Measurements from ENCODE around the gene ZBTB47. TPM values are rescaled to one million over a fixed set of nuclear protein-coding genes. Genes with fewer than 3 reads are reported as not detected.

Gene ZBTB47
- polyA plus RNA-seq, 1 donor from 2014 or later = 4.8 TPM

GRCh38 chr3:42637001-42637400, 16.5 kb upstream of the ZBTB47 start:
- Histone ChIP-seq H3K36me3 (ENCODE audit: insufficient read depth, low read length) (peaks cover 15% of the 10 kb centered on the region), H4K20me1 (ENCODE audit: insufficient read depth) (no peaks in the 10 kb centered on the region), H3K79me2 (replicated peaks; ENCODE audit: insufficient read depth, low read length) (no peaks in the 10 kb centered on the region), H3F3A (ENCODE audit: insufficient read depth, low read length, poor library complexity, severe bottlenecking) (no peaks in the 10 kb centered on the region), H2AFZ (ENCODE audit: low read depth, low read length) (no peak overlapping the region), H3K9me3 (ENCODE audit: low read length) (no peaks in the 10 kb centered on the region), H3K27me3 (ENCODE audit: insufficient read depth, low read depth, low read length) (no peaks in the 10 kb centered on the region), H3K27ac (ENCODE audit: low read length) (no peak overlapping the region), H3K4me3 (ENCODE audit: low read length) (no peak overlapping the region), H3K9me2 (ENCODE audit: insufficient read depth, low read length) (no peaks in the 10 kb centered on the region), H3K9ac (ENCODE audit: low read length) (no peak overlapping the region), H3K4me2 (ENCODE audit: low read length) (no peak overlapping the region)
- TF ChIP-seq EP300 (conservative IDR thresholded peaks at IDR 0.05; ENCODE audit: poor library complexity, severe bottlenecking) = no peak
- no peak for TF ChIP-seq EZH2 (IDR thresholded peaks at IDR 0.05; ENCODE audit: borderline replicate concordance, insufficient read depth, low read length, poor library complexity, severe bottlenecking)
- TF ChIP-seq RAD21 (conservative IDR thresholded peaks at IDR 0.05) = no peak
- no peak for TF ChIP-seq SMC3 (conservative IDR thresholded peaks at IDR 0.05; ENCODE audit: poor library complexity)
- TF ChIP-seq POLR2AphosphoS5 (IDR thresholded peaks at IDR 0.05) = no peak
- no peak for TF ChIP-seq CTCF (IDR thresholded peaks at IDR 0.05; ENCODE audit: poor library complexity, severe bottlenecking)
- no peak for TF ChIP-seq MXI1 (conservative IDR thresholded peaks at IDR 0.05; ENCODE audit: poor library complexity, severe bottlenecking)
- TF ChIP-seq, protein P1, sequence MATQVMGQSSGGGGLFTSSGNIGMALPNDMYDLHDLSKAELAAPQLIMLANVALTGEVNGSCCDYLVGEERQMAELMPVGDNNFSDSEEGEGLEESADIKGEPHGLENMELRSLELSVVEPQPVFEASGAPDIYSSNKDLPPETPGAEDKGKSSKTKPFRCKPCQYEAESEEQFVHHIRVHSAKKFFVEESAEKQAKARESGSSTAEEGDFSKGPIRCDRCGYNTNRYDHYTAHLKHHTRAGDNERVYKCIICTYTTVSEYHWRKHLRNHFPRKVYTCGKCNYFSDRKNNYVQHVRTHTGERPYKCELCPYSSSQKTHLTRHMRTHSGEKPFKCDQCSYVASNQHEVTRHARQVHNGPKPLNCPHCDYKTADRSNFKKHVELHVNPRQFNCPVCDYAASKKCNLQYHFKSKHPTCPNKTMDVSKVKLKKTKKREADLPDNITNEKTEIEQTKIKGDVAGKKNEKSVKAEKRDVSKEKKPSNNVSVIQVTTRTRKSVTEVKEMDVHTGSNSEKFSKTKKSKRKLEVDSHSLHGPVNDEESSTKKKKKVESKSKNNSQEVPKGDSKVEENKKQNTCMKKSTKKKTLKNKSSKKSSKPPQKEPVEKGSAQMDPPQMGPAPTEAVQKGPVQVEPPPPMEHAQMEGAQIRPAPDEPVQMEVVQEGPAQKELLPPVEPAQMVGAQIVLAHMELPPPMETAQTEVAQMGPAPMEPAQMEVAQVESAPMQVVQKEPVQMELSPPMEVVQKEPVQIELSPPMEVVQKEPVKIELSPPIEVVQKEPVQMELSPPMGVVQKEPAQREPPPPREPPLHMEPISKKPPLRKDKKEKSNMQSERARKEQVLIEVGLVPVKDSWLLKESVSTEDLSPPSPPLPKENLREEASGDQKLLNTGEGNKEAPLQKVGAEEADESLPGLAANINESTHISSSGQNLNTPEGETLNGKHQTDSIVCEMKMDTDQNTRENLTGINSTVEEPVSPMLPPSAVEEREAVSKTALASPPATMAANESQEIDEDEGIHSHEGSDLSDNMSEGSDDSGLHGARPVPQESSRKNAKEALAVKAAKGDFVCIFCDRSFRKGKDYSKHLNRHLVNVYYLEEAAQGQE (IDR thresholded peaks at IDR 0.05; ENCODE audit: borderline replicate concordance) = no peak
- TF ChIP-seq TAF1 (IDR thresholded peaks at IDR 0.05; ENCODE audit: low read depth) = no peak

DNA sequence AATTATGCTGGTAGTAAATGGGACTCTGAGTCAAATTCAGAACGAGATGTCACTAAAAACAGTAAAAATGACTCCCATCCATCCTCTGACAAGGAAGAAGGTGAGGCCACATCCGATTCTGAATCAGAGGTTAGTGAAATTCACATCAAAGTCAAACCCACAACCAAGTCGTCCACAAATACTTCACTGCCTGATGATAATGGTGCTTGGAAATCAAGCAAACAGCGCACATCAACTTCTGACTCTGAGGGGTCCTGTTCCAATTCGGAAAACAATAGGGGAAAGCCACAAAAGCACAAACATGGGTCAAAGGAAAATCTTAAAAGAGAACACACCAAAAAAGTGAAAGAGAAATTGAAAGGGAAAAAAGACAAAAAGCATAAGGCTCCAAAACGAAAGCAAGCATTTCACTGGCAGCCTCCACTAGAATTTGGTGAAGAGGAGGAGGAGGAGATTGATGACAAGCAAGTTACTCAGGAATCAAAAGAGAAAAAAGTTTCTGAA, 15.1 kb upstream of the ZBTB47 start:
- H4K20me1 ChIP-seq (ENCODE audit: insufficient read depth) = no peaks in the 10 kb centered on the region
- H3K27me3 ChIP-seq (ENCODE audit: insufficient read depth, low read depth, low read length) = no peaks in the 10 kb centered on the region
- H3K4me2 ChIP-seq (ENCODE audit: low read length) = no peak overlapping the region
- no peaks in the 10 kb centered on the region for H3K9me3 ChIP-seq (ENCODE audit: low read length)
- H3K9ac ChIP-seq (ENCODE audit: low read length) = no peak overlapping the region
- H3K9me2 ChIP-seq (ENCODE audit: insufficient read depth, low read length) = no peaks in the 10 kb centered on the region
- H2AFZ ChIP-seq (ENCODE audit: low read depth, low read length) = no peak overlapping the region
- TF ChIP-seq MXI1 (conservative IDR thresholded peaks at IDR 0.05; ENCODE audit: poor library complexity, severe bottlenecking) = no peak
- no peak for TF ChIP-seq POLR2AphosphoS5 (IDR thresholded peaks at IDR 0.05)
- TF ChIP-seq EZH2 (IDR thresholded peaks at IDR 0.05; ENCODE audit: borderline replicate concordance, insufficient read depth, low read length, poor library complexity, severe bottlenecking) = no peak
- no peak for TF ChIP-seq TAF1 (IDR thresholded peaks at IDR 0.05; ENCODE audit: low read depth)
- no peak for TF ChIP-seq EP300 (conservative IDR thresholded peaks at IDR 0.05; ENCODE audit: poor library complexity, severe bottlenecking)
- TF ChIP-seq CTCF (IDR thresholded peaks at IDR 0.05; ENCODE audit: poor library complexity, severe bottlenecking) = no peak
- TF ChIP-seq, protein P1 (IDR thresholded peaks at IDR 0.05; ENCODE audit: borderline replicate concordance) = no peak
- no peak for TF ChIP-seq RAD21 (conservative IDR thresholded peaks at IDR 0.05)
- no peak for TF ChIP-seq SMC3 (conservative IDR thresholded peaks at IDR 0.05; ENCODE audit: poor library complexity)
- H3K27ac ChIP-seq (ENCODE audit: low read length) = no peak overlapping the region
- no peaks in the 10 kb centered on the region for H3F3A ChIP-seq (ENCODE audit: insufficient read depth, low read length, poor library complexity, severe bottlenecking)
- no peak overlapping the region for H3K4me3 ChIP-seq (ENCODE audit: low read length)
- H3K79me2 ChIP-seq (replicated peaks; ENCODE audit: insufficient read depth, low read length) = no peaks in the 10 kb centered on the region
- peaks cover 9% of the 10 kb centered on the region for H3K36me3 ChIP-seq (ENCODE audit: insufficient read depth, low read length)
